Loucy (cell line): Measurements from ENCODE around the gene UNC13C.

Experiments
- EZH2phosphoT487 ChIP-seq: fragments of 200-600 bp; IDR thresholded peaks from 2 replicates; pipeline ENCODE4 v1.6.1; 2018; ENCODE audit warnings: antibody characterized with exemption, mild to moderate bottlenecking, moderate library complexity, borderline replicate concordance
- TF ChIP-seq, protein P1 (sequence below): fragments of 200-600 bp; sonication (generic); conservative IDR thresholded peaks from 2 replicates; pipeline ENCODE4 v1.5.1; 2014; ENCODE audit warnings: mild to moderate bottlenecking, antibody characterized with exemption, low read length

DNA sequence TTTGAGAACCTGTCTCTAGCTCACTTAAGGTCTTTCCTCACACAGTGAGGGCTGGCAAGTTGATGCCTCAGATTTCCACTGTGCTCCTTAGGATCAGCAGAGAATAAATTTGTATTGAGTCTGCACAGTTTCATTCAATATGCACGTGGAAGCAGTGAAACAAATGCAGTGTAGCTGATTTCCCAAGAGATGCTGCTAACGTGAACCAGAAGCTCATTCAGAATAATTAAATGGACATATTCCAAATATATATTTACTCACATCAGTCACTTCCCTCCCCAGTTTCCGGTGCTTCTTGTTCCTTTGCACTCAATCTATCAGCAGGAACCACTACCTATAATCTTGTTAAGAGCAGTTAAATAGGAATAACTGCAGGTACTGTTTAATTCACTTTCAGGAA is 86.1 kb downstream of the UNC13C start:
- TF ChIP-seq, protein P1, sequence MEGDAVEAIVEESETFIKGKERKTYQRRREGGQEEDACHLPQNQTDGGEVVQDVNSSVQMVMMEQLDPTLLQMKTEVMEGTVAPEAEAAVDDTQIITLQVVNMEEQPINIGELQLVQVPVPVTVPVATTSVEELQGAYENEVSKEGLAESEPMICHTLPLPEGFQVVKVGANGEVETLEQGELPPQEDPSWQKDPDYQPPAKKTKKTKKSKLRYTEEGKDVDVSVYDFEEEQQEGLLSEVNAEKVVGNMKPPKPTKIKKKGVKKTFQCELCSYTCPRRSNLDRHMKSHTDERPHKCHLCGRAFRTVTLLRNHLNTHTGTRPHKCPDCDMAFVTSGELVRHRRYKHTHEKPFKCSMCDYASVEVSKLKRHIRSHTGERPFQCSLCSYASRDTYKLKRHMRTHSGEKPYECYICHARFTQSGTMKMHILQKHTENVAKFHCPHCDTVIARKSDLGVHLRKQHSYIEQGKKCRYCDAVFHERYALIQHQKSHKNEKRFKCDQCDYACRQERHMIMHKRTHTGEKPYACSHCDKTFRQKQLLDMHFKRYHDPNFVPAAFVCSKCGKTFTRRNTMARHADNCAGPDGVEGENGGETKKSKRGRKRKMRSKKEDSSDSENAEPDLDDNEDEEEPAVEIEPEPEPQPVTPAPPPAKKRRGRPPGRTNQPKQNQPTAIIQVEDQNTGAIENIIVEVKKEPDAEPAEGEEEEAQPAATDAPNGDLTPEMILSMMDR: no peak
- TF ChIP-seq EZH2phosphoT487: no peak
